SHP77 (cell line): Measurements from ENCODE around the gene DEFB113.

Experiments used
- DNase-seq, 2 experiments: peaks; one replicate each; lab custom pipeline; 2025; lab: John Stamatoyannopoulos, UW

DEFB113 gene

GRCh38 chr6:49935387-49935786 is 34.0 kb downstream of the DEFB113 start:
- DNase-seq, result no peak

- no peak for DNase-seq
Measured at GRCh38 chr6:49934770-49935169, 34.7 kb downstream of the DEFB113 start.

GRCh38 chr6:49933526-49933925 is 35.9 kb downstream of the DEFB113 start:
- no peak for DNase-seq

- no peak for DNase-seq
Measured at GRCh38 chr6:49929340-49929739, 40.1 kb downstream of the DEFB113 start.

- DNase-seq, result no peak
Measured at GRCh38 chr6:49923826-49924225, 45.6 kb downstream of the DEFB113 start.

- DNase-seq, result no peak
Measured at GRCh38 chr6:49919935-49920644, 49.3 kb downstream of the DEFB113 start.

GRCh38 chr6:49919261-49919660 is 50.2 kb downstream of the DEFB113 start:
- DNase-seq, result no peak

- DNase-seq, result no peak
Measured at GRCh38 chr6:49918787-49919186, 50.6 kb downstream of the DEFB113 start.
